ENCODE measurements around the gene N4BP2L2. TPM values are rescaled to one million over a fixed set of nuclear protein-coding genes. Genes with fewer than 3 reads are reported as not detected.

Gene N4BP2L2
- total and polyA plus RNA-seq, 2 of the 8 experiments (the other 6 are each of a cell fraction or from before 2014, with no cell fraction given): 14.6 to 67.6 TPM

GRCh38 chr13:32390048-32390447 is 148.5 kb downstream of the N4BP2L2 start:
- Histone ChIP-seq H2BK5ac (ENCODE audit: low read depth, low read length) (no peak overlapping the region), H3K79me2 (ENCODE audit: control insufficient read depth in 1 of 2, insufficient read depth in 2 of 2, low read length in 2 of 2) (no peaks in the 10 kb centered on the region)

More at GRCh38 chr13:32390048-32390447, 148.5 kb downstream of the N4BP2L2 start:
- POLR2A ChIA-PET (ENCODE audit: partially characterized antibody): interaction anchor here (0.9 kb wide), 1 partner anchor 28 kb away, joined by 3 read pairs; no protein-coding TSS in a partner anchor
- H3K4ac ChIP-seq (replicated peaks; ENCODE audit: insufficient read length, low read depth, low read length): no peak overlapping the region
- no peak for DNase-seq (ENCODE audit: low read depth in 1 of 2, low spot score in 2 of 2)
- H3K9ac ChIP-seq (replicated peaks in 1 of 4; ENCODE audit: extremely low read depth in 1 of 4, low read depth in 3 of 4, low read length in 3 of 4): no peak overlapping the region
- no peak for TF ChIP-seq USF2 (IDR thresholded peaks at IDR 0.05; ENCODE audit: low read length)
- TF ChIP-seq NANOG (IDR thresholded peaks at IDR 0.05; ENCODE audit: insufficient read depth, low read depth, low read length, poor library complexity, severe bottlenecking): no peak
- TF ChIP-seq SP2 (IDR thresholded peaks at IDR 0.05; ENCODE audit: low read length): no peak
- TF ChIP-seq TCF12 (IDR thresholded peaks at IDR 0.05; ENCODE audit: low read depth, low read length): no peak
- no peak for TF ChIP-seq CBX8 (IDR thresholded peaks at IDR 0.05; ENCODE audit: borderline replicate concordance, low read depth, low read length)
- no peak for TF ChIP-seq EZH2 (IDR thresholded peaks at IDR 0.05; ENCODE audit: low read depth, low read length, severe bottlenecking)
- no peak for TF ChIP-seq SP4 (IDR thresholded peaks at IDR 0.05; ENCODE audit: low read length)
- TF ChIP-seq ASH2L (IDR thresholded peaks at IDR 0.05; ENCODE audit: low read length): no peak
- no peak for TF ChIP-seq BCL11A (IDR thresholded peaks at IDR 0.05; ENCODE audit: low read depth in 2 of 2, low read length in 2 of 2)
- TF ChIP-seq GTF2F1 (IDR thresholded peaks at IDR 0.05; ENCODE audit: borderline replicate concordance, low read depth, low read length): no peak
- no peak for TF ChIP-seq SIRT6 (IDR thresholded peaks at IDR 0.05; ENCODE audit: low read length)
- no peak overlapping the region for H2BK12ac ChIP-seq (ENCODE audit: low read depth, low read length)
- H2BK120ac ChIP-seq (replicated peaks; ENCODE audit: low read depth, low read length): no peak overlapping the region
- H3K4me1 ChIP-seq (replicated peaks in 1 of 4; ENCODE audit: control insufficient read depth in 3 of 4, insufficient read depth in 4 of 4, low read length in 3 of 4): peaks cover 0 to 4% (median under 1%) of the 10 kb centered on the region in 4 experiments; a peak in 2 of 7 replicates
- H3K4me2 ChIP-seq (ENCODE audit: insufficient read depth in 1 of 2, low read depth in 2 of 2, low read length in 2 of 2): no peak overlapping the region
- FAIRE-seq: no peak
- peaks cover 0 to 5% (median 2%) of the 10 kb centered on the region in 4 experiments; a peak in 2 of 8 replicates for H3K36me3 ChIP-seq (ENCODE audit: control insufficient read depth in 2 of 4, insufficient read depth in 4 of 4, low read length in 3 of 4)
- H2BK20ac ChIP-seq (ENCODE audit: low read length): no peak overlapping the region
- no peak overlapping the region for H3K23ac ChIP-seq (ENCODE audit: insufficient read length)
- H2AK5ac ChIP-seq (ENCODE audit: low read depth, low read length): no peak overlapping the region
- no peak overlapping the region for H3K27ac ChIP-seq (ENCODE audit: low read depth, low read length)
- WGBS, 2 experiments (ENCODE audit: extremely low coverage in 1 of 2, insufficient coverage in 1 of 2, insufficient read length in 1 of 2, insufficient replicate concordance in 2 of 2, low coverage in 1 of 2, low lambda C conversion rate in 2 of 2, missing lambda C conversion rate in 1 of 2): 86% methylated on average over 4 of the region's 4 CpGs; no CpG with 5 or more reads in 1 of the 2 experiments
- no peak overlapping the region for H4K91ac ChIP-seq (replicated peaks; ENCODE audit: insufficient read length, low read length)
- H2BK15ac ChIP-seq (ENCODE audit: low read length): no peak overlapping the region
- no peaks in the 10 kb centered on the region for H3K9me3 ChIP-seq (ENCODE audit: insufficient read depth in 2 of 2, low read depth in 1 of 2, low read length in 1 of 2)
- no peak overlapping the region for H4K8ac ChIP-seq (ENCODE audit: extremely low read depth, insufficient read depth, low read length)
- no peak overlapping the region for H3K14ac ChIP-seq (ENCODE audit: insufficient read length)
- H3K18ac ChIP-seq (ENCODE audit: extremely low read depth, low read length): no peak overlapping the region
- no peak overlapping the region for H3K4me3 ChIP-seq (ENCODE audit: extremely low read depth in 1 of 4, insufficient read depth in 2 of 4, low read depth in 3 of 4, low read length in 4 of 4)
- no peaks in the 10 kb centered on the region for H3K27me3 ChIP-seq (replicated peaks in 1 of 4; ENCODE audit: control insufficient read depth in 3 of 4, extremely low read depth in 1 of 4, insufficient read depth in 3 of 4, low read length in 3 of 4)
- no peaks in the 10 kb centered on the region for H3K79me1 ChIP-seq (ENCODE audit: low read depth, low read length)
- no peaks in the 10 kb centered on the region for H3K23me2 ChIP-seq (ENCODE audit: low read depth, low read length)
- H3K56ac ChIP-seq (replicated peaks; ENCODE audit: insufficient read length, low read depth, low read length): no peak overlapping the region
- no peaks in the 10 kb centered on the region for H4K20me1 ChIP-seq (replicated peaks in 1 of 2; ENCODE audit: control insufficient read depth in 1 of 2, insufficient read depth in 2 of 2, low read length in 2 of 2)
- CTCF ChIA-PET (ENCODE audit: partially characterized antibody): interaction anchor here (0.7 to 1.8 kb wide), 6 partner anchors 8 to 143 kb away, joined by 3 to 7 read pairs (median 4); no protein-coding TSS in a partner anchor
- H4K5ac ChIP-seq (ENCODE audit: insufficient read length, low read depth, low read length): no peak overlapping the region
- no peak overlapping the region for H2AFZ ChIP-seq (ENCODE audit: low read length)
